HepG2 (cell line): ENCODE results near the gene GRAMD4. TPM values are rescaled to one million over a fixed set of nuclear protein-coding genes. Genes with fewer than 3 reads are reported as not detected.

Experiments used
- AGO2 ChIP-seq: fragments of 200-400 bp; formaldehyde crosslinking; optimal IDR thresholded peaks from 2 replicates; pipeline ENCODE3; 2017; ENCODE audit warnings: mild to moderate bottlenecking, low read depth, low read length, moderate library complexity
- CEBPG ChIP-seq: IDR thresholded peaks from 2 replicates; pipeline ENCODE4 v1.6.1; 2016
- HNRNPL ChIP-seq: fragments of 200-400 bp; formaldehyde crosslinking; IDR thresholded peaks from 2 replicates; pipeline ENCODE4 v1.6.1; 2017; ENCODE audit warnings: mild to moderate bottlenecking, low read depth, low read length
- HOXA3 ChIP-seq: sonication (generic); formaldehyde crosslinking; IDR thresholded peaks from 2 replicates; pipeline ENCODE4 v1.5.0; 2020; ENCODE audit warnings: missing genetic modification reagents
- IRX3 ChIP-seq: sonication (generic); formaldehyde crosslinking; IDR thresholded peaks from 2 replicates; pipeline ENCODE4 v1.8.1; 2023; ENCODE audit warnings: mild to moderate bottlenecking, low read depth, missing genetic modification reagents, borderline replicate concordance
- MTA1 ChIP-seq: sonication (generic); formaldehyde crosslinking; IDR thresholded peaks from 2 replicates; pipeline ENCODE4 v1.4.0; 2020; ENCODE audit warnings: missing genetic modification reagents, mild to moderate bottlenecking, borderline replicate concordance
- NR2C2 ChIP-seq: sonication (generic); formaldehyde crosslinking; IDR thresholded peaks from 2 replicates; pipeline ENCODE4 v1.4.0; 2020; ENCODE audit warnings: missing genetic modification reagents, mild to moderate bottlenecking, moderate library complexity, borderline replicate concordance
- RAD21 ChIP-seq: fragments of 450-650 bp; formaldehyde crosslinking; IDR thresholded peaks from 2 replicates; pipeline ENCODE4 v1.5.0; 2020; ENCODE audit warnings: mild to moderate bottlenecking
- SAP130 ChIP-seq: IDR thresholded peaks from 2 replicates; pipeline ENCODE4 v1.6.1; 2016; ENCODE audit warnings: low read depth
- ZBTB38 ChIP-seq: sonication (generic); formaldehyde crosslinking; IDR thresholded peaks from 2 replicates; pipeline ENCODE4 v1.5.1; 2020; ENCODE audit warnings: mild to moderate bottlenecking, missing genetic modification reagents
- polyA plus RNA-seq, 8 experiments: library from polyadenylated mRNA; depleted of rRNA in 3 of 8; stranded (reverse) in 7 of 8; unstranded in 1 of 8; fragments of >200 nt; fragmentation: Illumina TruSeq in 4 of 8; extraction: Trizol in 4 of 8; gene quantifications; 2 replicates each; pipeline versions ENCODE4 v1.2.1 to v1.2.3, GENCODE V29; 2011 to 2016; ENCODE audit warnings: low read depth in 4 of 8, missing spikeins in 1 of 8, mixed read lengths in 1 of 8; ENCODE audit not compliant: insufficient read depth in 1 of 8
- total RNA-seq, 5 experiments: library from RNA; depleted of rRNA; stranded (reverse); fragments of >200 nt; fragmentation: Illumina TruSeq; extraction: Trizol; gene quantifications; 2 replicates each; pipeline ENCODE4 v1.2.3, GENCODE V29; 2016; ENCODE audit warnings: low read depth in 1 of 5
- TF ChIP-seq, protein P1 (sequence below): sonication (generic); formaldehyde crosslinking; IDR thresholded peaks from 2 replicates; pipeline ENCODE4 v1.5.1; 2020; ENCODE audit warnings: mild to moderate bottlenecking, moderate library complexity, missing genetic modification reagents
- TF ChIP-seq, protein P2 (sequence below): sonication (generic); formaldehyde crosslinking; IDR thresholded peaks from 2 replicates; pipeline ENCODE4 v1.5.1; 2020; ENCODE audit warnings: mild to moderate bottlenecking, missing genetic modification reagents, moderate library complexity
- TF ChIP-seq, protein P3 (sequence below): sonication (generic); formaldehyde crosslinking; IDR thresholded peaks from 2 replicates; pipeline ENCODE4 v1.5.0; 2020; ENCODE audit warnings: missing genetic modification reagents
- TF ChIP-seq, protein P4 (sequence below): sonication (generic); formaldehyde crosslinking; IDR thresholded peaks from 2 replicates; pipeline ENCODE4 v1.4.0; 2020; ENCODE audit warnings: missing genetic modification reagents
- TF ChIP-seq, protein P5 (sequence below): sonication (generic); formaldehyde crosslinking; conservative IDR thresholded peaks from 2 replicates; pipeline ENCODE4 v1.4.0; 2020; ENCODE audit warnings: mild to moderate bottlenecking, missing genetic modification reagents, moderate library complexity

GRAMD4 gene
- total and polyA plus RNA-seq, 2 of the 13 experiments (the other 11 are each of a cell fraction or from before 2014, with no cell fraction given): 15.2 to 15.7 TPM

DNA sequence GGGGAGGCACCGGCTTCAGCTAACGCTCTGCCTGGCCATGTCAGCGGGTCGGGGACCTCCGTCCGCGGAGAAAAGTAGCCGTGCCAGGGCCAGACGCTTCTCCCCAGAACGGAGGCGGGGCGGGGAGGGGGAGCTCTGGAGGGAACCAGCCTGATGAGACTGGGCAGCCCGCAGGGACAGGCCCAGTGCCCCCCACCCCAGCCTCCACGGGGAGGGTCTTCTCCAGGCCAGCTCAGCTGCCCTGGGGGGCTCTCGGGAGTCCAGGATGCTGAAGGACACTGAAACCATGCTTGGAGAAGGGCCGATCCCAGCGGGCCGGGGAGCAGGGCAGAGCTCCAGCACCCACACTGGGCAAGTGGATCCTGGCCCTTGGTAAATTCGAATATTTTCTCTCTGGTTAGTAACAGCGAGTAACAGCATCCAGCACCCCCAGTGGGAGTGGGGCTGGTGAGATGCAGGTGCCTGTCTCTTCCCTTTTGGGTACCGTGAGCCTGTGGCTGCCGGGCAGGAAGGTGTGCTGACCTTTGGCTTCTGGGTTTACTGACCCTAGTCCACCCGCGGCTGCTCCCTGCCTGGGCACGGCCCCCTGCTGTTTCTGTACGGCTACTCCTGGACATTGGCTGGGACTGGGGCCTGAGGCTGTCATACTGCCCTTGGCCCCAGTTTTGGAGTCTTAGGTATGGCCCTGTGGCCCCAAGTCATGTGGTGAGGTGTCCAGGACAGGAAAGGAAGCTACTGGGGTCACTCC lies 35.8 kb downstream of the GRAMD4 start (continued):
- TF ChIP-seq, protein P1, sequence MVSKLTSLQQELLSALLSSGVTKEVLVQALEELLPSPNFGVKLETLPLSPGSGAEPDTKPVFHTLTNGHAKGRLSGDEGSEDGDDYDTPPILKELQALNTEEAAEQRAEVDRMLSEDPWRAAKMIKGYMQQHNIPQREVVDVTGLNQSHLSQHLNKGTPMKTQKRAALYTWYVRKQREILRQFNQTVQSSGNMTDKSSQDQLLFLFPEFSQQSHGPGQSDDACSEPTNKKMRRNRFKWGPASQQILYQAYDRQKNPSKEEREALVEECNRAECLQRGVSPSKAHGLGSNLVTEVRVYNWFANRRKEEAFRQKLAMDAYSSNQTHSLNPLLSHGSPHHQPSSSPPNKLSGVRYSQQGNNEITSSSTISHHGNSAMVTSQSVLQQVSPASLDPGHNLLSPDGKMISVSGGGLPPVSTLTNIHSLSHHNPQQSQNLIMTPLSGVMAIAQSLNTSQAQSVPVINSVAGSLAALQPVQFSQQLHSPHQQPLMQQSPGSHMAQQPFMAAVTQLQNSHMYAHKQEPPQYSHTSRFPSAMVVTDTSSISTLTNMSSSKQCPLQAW: no peak
- TF ChIP-seq, protein P2, sequence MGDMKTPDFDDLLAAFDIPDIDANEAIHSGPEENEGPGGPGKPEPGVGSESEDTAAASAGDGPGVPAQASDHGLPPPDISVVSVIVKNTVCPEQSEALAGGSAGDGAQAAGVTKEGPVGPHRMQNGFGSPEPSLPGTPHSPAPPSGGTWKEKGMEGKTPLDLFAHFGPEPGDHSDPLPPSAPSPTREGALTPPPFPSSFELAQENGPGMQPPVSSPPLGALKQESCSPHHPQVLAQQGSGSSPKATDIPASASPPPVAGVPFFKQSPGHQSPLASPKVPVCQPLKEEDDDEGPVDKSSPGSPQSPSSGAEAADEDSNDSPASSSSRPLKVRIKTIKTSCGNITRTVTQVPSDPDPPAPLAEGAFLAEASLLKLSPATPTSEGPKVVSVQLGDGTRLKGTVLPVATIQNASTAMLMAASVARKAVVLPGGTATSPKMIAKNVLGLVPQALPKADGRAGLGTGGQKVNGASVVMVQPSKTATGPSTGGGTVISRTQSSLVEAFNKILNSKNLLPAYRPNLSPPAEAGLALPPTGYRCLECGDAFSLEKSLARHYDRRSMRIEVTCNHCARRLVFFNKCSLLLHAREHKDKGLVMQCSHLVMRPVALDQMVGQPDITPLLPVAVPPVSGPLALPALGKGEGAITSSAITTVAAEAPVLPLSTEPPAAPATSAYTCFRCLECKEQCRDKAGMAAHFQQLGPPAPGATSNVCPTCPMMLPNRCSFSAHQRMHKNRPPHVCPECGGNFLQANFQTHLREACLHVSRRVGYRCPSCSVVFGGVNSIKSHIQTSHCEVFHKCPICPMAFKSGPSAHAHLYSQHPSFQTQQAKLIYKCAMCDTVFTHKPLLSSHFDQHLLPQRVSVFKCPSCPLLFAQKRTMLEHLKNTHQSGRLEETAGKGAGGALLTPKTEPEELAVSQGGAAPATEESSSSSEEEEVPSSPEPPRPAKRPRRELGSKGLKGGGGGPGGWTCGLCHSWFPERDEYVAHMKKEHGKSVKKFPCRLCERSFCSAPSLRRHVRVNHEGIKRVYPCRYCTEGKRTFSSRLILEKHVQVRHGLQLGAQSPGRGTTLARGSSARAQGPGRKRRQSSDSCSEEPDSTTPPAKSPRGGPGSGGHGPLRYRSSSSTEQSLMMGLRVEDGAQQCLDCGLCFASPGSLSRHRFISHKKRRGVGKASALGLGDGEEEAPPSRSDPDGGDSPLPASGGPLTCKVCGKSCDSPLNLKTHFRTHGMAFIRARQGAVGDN: peak; percentile 74
- TF ChIP-seq ZBTB38 (CRISPR knock-in tag) (peak; percentile 46; the same call in 1 of the 2 replicates), HNRNPL (peak; percentile 86), MTA1 (CRISPR knock-in tag) (0 out of 2 replicates have a peak, but pooled peaks have one; percentile 40), SAP130 (CRISPR knock-in tag) (0 out of 2 replicates have a peak, but pooled peaks have one; percentile 20), HOXA3 (peak; percentile 56; the same call in 1 of the 2 replicates), AGO2 (peak; percentile 19), CEBPG (CRISPR knock-in tag) (no peak), RAD21 (CRISPR knock-in tag) (peak; percentile 64), NR2C2 (peak; percentile 43; the same call in 1 of the 2 replicates), IRX3 (CRISPR knock-in tag) (no peak)
- TF ChIP-seq, protein P3, sequence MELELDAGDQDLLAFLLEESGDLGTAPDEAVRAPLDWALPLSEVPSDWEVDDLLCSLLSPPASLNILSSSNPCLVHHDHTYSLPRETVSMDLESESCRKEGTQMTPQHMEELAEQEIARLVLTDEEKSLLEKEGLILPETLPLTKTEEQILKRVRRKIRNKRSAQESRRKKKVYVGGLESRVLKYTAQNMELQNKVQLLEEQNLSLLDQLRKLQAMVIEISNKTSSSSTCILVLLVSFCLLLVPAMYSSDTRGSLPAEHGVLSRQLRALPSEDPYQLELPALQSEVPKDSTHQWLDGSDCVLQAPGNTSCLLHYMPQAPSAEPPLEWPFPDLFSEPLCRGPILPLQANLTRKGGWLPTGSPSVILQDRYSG (CRISPR knock-in tag): no peak
- TF ChIP-seq, protein P4, sequence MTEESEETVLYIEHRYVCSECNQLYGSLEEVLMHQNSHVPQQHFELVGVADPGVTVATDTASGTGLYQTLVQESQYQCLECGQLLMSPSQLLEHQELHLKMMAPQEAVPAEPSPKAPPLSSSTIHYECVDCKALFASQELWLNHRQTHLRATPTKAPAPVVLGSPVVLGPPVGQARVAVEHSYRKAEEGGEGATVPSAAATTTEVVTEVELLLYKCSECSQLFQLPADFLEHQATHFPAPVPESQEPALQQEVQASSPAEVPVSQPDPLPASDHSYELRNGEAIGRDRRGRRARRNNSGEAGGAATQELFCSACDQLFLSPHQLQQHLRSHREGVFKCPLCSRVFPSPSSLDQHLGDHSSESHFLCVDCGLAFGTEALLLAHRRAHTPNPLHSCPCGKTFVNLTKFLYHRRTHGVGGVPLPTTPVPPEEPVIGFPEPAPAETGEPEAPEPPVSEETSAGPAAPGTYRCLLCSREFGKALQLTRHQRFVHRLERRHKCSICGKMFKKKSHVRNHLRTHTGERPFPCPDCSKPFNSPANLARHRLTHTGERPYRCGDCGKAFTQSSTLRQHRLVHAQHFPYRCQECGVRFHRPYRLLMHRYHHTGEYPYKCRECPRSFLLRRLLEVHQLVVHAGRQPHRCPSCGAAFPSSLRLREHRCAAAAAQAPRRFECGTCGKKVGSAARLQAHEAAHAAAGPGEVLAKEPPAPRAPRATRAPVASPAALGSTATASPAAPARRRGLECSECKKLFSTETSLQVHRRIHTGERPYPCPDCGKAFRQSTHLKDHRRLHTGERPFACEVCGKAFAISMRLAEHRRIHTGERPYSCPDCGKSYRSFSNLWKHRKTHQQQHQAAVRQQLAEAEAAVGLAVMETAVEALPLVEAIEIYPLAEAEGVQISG (CRISPR knock-in tag): 0 out of 2 replicates have a peak, but pooled peaks have one; percentile 22
- TF ChIP-seq, protein P5, sequence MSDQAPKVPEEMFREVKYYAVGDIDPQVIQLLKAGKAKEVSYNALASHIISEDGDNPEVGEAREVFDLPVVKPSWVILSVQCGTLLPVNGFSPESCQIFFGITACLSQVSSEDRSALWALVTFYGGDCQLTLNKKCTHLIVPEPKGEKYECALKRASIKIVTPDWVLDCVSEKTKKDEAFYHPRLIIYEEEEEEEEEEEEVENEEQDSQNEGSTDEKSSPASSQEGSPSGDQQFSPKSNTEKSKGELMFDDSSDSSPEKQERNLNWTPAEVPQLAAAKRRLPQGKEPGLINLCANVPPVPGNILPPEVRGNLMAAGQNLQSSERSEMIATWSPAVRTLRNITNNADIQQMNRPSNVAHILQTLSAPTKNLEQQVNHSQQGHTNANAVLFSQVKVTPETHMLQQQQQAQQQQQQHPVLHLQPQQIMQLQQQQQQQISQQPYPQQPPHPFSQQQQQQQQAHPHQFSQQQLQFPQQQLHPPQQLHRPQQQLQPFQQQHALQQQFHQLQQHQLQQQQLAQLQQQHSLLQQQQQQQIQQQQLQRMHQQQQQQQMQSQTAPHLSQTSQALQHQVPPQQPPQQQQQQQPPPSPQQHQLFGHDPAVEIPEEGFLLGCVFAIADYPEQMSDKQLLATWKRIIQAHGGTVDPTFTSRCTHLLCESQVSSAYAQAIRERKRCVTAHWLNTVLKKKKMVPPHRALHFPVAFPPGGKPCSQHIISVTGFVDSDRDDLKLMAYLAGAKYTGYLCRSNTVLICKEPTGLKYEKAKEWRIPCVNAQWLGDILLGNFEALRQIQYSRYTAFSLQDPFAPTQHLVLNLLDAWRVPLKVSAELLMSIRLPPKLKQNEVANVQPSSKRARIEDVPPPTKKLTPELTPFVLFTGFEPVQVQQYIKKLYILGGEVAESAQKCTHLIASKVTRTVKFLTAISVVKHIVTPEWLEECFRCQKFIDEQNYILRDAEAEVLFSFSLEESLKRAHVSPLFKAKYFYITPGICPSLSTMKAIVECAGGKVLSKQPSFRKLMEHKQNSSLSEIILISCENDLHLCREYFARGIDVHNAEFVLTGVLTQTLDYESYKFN (CRISPR knock-in tag): 0 out of 2 replicates have a peak, but pooled peaks have one; percentile 40
